SW 1271 (cell line): Measurements from ENCODE around the gene FSD1.
"Not testable (repeated sequence)": the region's sequence is repeated elsewhere in the genome, so short reads cannot be mapped to it uniquely, and the experiment has no call there.

Experiments
- DNase-seq, 2 experiments: peaks; one replicate each; lab custom pipeline; 2025; lab: John Stamatoyannopoulos, UW

Gene FSD1

GRCh38 chr19:4319067-4319718, 14.8 kb downstream of the FSD1 start:
- DNase-seq: no peak

GRCh38 chr19:4320419-4320818, 16.0 kb downstream of the FSD1 start:
- DNase-seq: no peak

GRCh38 chr19:4322942-4323665, 18.7 kb downstream of the FSD1 start:
- no peak for DNase-seq

GRCh38 chr19:4323692-4324091, 19.3 kb downstream of the FSD1 start:
- no peak for DNase-seq

- no peak for DNase-seq
Measured at GRCh38 chr19:4324228-4324627, 19.8 kb downstream of the FSD1 start.

- no peak for DNase-seq
Measured at GRCh38 chr19:4326215-4326836, 21.9 kb downstream of the FSD1 start.

GRCh38 chr19:4326837-4327251, 22.4 kb downstream of the FSD1 start:
- DNase-seq: no peak

- no peak for DNase-seq
Measured at GRCh38 chr19:4327252-4327876, 23.0 kb downstream of the FSD1 start.

GRCh38 chr19:4327877-4328242, 23.5 kb downstream of the FSD1 start:
- DNase-seq: no peak

GRCh38 chr19:4328243-4328990, 24.0 kb downstream of the FSD1 start:
- no peak for DNase-seq

GRCh38 chr19:4328991-4329681, 24.7 kb downstream of the FSD1 start:
- DNase-seq: not testable (repeated sequence)

- no peak for DNase-seq
Measured at GRCh38 chr19:4329858-4330257, 25.5 kb downstream of the FSD1 start.

GRCh38 chr19:4334929-4335570, 30.7 kb downstream of the FSD1 start:
- DNase-seq: no peak

- no peak for DNase-seq
Measured at GRCh38 chr19:4337906-4338440, 33.6 kb downstream of the FSD1 start.

- DNase-seq: no peak
Measured at GRCh38 chr19:4338441-4339355, 34.3 kb downstream of the FSD1 start, which contains the start of gene STAP2. TSS of gene STAP2 (minus strand) at chr19:4338827. CDS start at chr19:4338753, 74 bp downstream.

GRCh38 chr19:4342314-4342614, 37.9 kb downstream of the FSD1 start:
- DNase-seq: no peak

GRCh38 chr19:4342615-4343369, 38.4 kb downstream of the FSD1 start:
- peak; percentile 96 to 99 for DNase-seq

- peak; percentile 66 to 71 for DNase-seq
Measured at GRCh38 chr19:4343370-4344307, 39.2 kb downstream of the FSD1 start, which contains the start of gene MPND. TSS of gene MPND (plus strand) at chr19:4343562. CDS start at chr19:4343594, 32 bp downstream.
